Stimulated activated CD8-positive, alpha-beta memory T cell treated with anti-CD3 and anti-CD28 coated beads, Interleukin-12 subunit alpha, Interleukin-12 subunit beta, amount 100 ng/mL, for 4 hours (primary cell): ENCODE results near the gene NECTIN4.

Experiments
- DNase-seq: peaks from one replicate; pipeline ENCODE4 v3.0.0-alpha.2; 2020; ENCODE audit warnings: low read depth

Gene NECTIN4

GRCh38 chr1:161021970-161022353, 67.4 kb downstream of the NECTIN4 start:
- no peak for DNase-seq

- peak; percentile 80 for DNase-seq
These were observed 68.0 kb downstream of the NECTIN4 start for GRCh38 chr1:161021165-161021969.
